ENCODE results near the gene LILRB1.

Gene LILRB1

DNA sequence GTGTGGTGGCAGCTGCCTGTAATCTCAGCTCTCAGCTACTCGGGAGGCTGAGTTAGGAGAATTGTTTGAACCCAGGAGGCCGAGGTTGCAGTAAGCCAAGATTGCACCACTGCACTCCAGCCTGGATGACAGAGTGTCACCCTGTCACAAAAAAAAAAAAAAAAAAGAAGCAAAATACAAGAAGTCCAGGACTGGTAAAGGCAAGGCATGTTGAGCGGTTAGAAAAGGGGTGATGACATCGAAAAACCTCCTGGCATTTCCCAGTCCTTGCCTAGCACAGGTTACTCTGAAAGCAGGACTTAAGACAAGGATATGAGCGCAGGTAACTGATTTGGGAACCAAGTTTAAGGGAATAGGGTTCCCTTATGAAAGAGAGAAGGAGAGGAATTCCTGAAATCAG lies 30.0 kb downstream of the LILRB1 start:
- TF ChIP-seq, protein P1, sequence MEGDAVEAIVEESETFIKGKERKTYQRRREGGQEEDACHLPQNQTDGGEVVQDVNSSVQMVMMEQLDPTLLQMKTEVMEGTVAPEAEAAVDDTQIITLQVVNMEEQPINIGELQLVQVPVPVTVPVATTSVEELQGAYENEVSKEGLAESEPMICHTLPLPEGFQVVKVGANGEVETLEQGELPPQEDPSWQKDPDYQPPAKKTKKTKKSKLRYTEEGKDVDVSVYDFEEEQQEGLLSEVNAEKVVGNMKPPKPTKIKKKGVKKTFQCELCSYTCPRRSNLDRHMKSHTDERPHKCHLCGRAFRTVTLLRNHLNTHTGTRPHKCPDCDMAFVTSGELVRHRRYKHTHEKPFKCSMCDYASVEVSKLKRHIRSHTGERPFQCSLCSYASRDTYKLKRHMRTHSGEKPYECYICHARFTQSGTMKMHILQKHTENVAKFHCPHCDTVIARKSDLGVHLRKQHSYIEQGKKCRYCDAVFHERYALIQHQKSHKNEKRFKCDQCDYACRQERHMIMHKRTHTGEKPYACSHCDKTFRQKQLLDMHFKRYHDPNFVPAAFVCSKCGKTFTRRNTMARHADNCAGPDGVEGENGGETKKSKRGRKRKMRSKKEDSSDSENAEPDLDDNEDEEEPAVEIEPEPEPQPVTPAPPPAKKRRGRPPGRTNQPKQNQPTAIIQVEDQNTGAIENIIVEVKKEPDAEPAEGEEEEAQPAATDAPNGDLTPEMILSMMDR (IDR thresholded peaks at IDR 0.05; ENCODE audit: low read length, missing control alignments) = no peak
- H3K4me3 ChIP-seq (replicated peaks; ENCODE audit: low read depth, low read length) = no peak overlapping the region
- DNase-seq (ENCODE audit: low read depth) = no peak

DNA sequence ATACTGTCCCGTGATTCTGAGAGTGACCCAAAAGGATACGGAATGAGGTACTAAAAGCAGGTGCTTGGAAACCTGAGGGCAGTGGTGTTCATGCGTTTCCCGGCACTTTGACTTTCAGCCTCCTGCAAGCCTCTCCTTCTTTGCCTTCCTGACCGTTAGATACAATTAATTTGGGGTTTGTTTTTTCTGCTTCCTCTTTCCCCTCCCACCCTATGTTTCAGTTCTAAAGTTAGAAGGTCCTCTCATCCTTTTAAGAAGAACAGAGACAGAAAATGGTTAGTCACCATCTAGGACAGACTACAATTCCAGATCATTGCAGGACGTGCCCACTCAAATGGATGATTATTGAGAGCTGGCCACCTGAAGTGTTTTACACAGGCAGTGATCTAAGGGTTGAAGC lies 30.7 kb downstream of the LILRB1 start:
- TF ChIP-seq, protein P1 (IDR thresholded peaks at IDR 0.05; ENCODE audit: low read length, missing control alignments) = no peak
- DNase-seq (ENCODE audit: low read depth) = no peak
- H3K4me3 ChIP-seq (replicated peaks; ENCODE audit: low read depth, low read length) = no peak overlapping the region

DNA sequence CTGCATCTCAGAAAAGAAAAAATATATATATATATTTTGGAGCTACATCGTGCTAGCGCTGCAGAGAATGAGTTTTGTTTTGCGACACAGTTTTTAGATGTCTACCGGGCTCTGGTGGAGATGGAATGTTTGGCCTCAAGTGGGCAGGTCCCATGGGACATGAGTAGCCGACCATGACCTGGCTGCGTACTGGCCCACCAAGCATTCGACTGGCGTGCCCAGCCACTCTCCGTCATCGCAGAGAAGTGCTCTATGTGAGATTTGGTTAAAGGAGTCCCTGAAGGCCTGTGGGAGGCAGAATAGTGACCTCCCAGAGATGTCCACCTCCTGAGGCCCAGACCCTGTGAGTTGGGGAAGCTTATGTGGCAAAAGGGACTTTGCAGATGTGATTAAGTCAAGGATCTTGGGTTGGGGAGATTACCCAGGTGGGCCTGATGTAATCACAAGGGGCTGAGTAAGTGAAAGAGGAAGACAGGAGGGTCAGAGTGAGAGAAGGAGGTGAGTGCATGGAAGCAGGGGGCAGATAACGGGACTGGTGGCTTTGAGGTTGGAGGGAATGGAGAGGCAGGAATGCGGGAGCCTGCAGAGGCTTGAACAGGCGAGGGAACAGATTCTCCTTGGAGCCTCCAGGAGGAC lies 31.7 kb downstream of the LILRB1 start:
- TF ChIP-seq, protein P1 (IDR thresholded peaks at IDR 0.05; ENCODE audit: low read length, missing control alignments) = no peak
- no peak for DNase-seq (ENCODE audit: low read depth)
- H3K4me3 ChIP-seq (replicated peaks; ENCODE audit: low read depth, low read length) = no peak overlapping the region

DNA sequence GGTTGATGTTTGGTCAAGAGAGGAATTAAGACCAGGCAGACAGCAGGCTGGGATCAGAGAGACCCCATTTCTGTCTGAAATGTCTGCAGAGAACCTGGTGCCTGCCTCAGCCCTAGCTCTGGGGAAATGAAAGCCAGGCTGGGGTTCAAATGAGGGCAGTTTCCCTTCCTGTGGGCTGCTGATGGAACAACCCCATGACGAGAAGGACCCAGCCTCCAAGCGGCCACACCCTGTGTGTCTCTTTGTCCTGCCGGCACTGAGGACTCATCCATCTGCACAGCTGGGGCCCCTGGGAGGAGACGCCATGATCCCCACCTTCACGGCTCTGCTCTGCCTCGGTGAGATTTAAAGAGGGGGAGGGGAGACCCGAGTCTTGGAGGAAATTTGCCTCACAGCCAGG lies 32.4 kb downstream of the LILRB1 start, which contains the start of gene LILRB4:
LILRB4 (plus strand) TSS at position 256 of the 400 bp plus-strand sequence; CDS start at position 305, 49 bp downstream.
- DNase-seq (ENCODE audit: low read depth) = no peak
- no peak within 1 kb of the TSS for H3K4me3 ChIP-seq (replicated peaks; ENCODE audit: low read depth, low read length)
- TF ChIP-seq, protein P1 (IDR thresholded peaks at IDR 0.05; ENCODE audit: low read length, missing control alignments) = no peak

DNA sequence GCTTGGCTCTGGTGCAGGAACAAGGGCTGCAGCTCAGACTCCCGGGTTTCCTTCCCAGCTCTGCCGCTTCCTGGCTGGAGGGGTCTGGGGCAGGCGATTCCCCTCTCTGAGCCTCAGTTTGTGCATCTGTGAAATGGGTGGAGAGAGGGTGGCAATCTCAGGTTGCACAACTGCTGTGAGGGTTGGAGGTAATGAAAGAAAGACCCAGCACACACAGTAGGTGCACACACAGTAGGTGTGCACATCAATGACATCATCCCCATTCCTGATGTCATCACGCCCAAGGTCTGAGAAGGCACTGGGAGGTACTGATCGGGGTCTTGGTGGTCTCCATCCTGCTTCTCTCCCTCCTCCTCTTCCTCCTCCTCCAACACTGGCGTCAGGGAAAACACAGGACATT lies 35.2 kb downstream of the LILRB1 start:
- no peak for DNase-seq (ENCODE audit: low read depth)
- no peak overlapping the region for H3K4me3 ChIP-seq (replicated peaks; ENCODE audit: low read depth, low read length)
- TF ChIP-seq, protein P1 (IDR thresholded peaks at IDR 0.05; ENCODE audit: low read length, missing control alignments) = no peak

DNA sequence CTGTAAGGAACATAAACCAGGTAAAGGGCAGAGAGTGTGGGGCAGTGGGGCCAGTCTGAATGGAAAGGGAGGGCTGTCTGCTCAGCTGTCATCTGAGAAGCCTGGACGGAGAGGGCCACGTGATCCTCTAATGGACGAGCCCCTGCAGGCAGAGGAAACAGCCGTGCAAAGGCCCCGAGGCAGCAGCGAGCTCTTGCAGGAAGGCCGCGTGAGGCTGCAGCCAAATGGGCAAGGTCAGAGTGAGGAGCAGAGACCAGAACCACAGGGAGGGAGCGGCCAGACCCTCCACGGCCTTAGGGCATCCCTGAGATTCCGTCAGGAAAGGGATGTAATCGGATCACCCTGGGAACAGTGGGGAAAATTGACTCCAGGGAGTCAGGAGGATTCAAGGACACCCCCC lies 36.9 kb downstream of the LILRB1 start:
- no peak for DNase-seq (ENCODE audit: low read depth)
- H3K4me3 ChIP-seq (replicated peaks; ENCODE audit: low read depth, low read length) = no peak overlapping the region
- TF ChIP-seq, protein P1 (IDR thresholded peaks at IDR 0.05; ENCODE audit: low read length, missing control alignments) = no peak

DNA sequence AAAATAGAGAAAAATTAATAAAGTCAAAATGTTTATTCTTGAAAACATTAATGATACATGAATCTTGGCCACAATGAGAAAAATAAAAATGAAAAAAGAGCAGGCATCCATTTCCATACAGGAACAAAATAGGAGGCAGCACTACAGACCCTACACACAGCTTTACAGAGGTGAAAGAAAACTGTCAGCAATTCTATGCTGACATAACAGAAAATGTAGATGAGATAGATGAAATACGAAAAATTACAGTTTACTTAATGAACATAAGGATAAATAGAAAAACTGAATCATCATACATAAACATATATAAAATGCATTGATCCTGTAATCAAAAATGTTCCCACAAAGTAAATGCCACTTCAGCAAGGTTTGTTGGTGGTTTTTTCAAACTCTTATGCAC lies 38.1 kb downstream of the LILRB1 start:
- DNase-seq (ENCODE audit: low read depth) = no peak
- TF ChIP-seq, protein P1 (IDR thresholded peaks at IDR 0.05; ENCODE audit: low read length, missing control alignments) = no peak
- no peak overlapping the region for H3K4me3 ChIP-seq (replicated peaks; ENCODE audit: low read depth, low read length)
